ENCODE data around the gene TMEM14C.

Gene TMEM14C

GRCh38 chr6:10759884-10760329 lies 37.0 kb downstream of the TMEM14C start:
- TF ChIP-seq, protein P1, sequence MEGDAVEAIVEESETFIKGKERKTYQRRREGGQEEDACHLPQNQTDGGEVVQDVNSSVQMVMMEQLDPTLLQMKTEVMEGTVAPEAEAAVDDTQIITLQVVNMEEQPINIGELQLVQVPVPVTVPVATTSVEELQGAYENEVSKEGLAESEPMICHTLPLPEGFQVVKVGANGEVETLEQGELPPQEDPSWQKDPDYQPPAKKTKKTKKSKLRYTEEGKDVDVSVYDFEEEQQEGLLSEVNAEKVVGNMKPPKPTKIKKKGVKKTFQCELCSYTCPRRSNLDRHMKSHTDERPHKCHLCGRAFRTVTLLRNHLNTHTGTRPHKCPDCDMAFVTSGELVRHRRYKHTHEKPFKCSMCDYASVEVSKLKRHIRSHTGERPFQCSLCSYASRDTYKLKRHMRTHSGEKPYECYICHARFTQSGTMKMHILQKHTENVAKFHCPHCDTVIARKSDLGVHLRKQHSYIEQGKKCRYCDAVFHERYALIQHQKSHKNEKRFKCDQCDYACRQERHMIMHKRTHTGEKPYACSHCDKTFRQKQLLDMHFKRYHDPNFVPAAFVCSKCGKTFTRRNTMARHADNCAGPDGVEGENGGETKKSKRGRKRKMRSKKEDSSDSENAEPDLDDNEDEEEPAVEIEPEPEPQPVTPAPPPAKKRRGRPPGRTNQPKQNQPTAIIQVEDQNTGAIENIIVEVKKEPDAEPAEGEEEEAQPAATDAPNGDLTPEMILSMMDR (IDR thresholded peaks at IDR 0.05): no peak

DNA sequence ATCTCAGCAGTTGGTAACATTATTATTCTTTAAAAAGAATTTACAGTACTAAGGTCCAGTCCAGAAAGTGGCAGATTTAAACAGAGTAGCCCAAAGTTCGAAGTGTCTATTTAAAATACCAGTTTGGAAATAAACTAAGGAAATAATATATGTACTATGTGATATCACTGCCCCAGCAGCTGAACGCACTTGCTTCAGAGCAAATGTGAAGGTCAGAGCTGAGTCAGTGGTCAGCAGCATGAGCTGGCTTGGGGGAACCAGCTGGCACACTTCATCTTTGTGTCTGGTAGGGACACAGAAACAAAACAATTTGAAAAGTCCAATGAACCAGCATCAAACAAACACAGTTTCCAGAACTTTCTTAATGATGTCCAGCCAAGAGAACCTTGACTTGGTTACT lies 40.1 kb downstream of the TMEM14C start:
- TF ChIP-seq, protein P1 (IDR thresholded peaks at IDR 0.05): no peak

DNA sequence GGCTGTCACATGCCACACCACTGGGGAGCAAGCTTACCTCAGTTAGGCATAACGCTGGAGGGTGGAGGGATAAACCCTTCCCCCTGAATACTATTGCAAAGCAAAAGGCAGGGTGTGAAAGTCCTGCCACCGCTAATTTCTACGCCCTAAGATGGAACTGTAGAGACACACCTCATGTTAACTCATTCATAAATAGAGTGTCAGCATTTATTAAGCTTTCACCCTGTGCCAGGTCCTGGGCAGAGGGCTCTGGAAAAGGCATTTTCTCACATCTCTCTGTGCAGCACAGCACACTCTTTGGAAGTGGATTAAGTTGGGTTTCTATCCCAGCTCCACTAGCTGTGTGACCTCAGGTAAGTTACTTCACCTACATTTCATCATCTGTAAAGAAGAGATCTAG lies 46.5 kb downstream of the TMEM14C start:
- TF ChIP-seq, protein P1 (IDR thresholded peaks at IDR 0.05): no peak

DNA sequence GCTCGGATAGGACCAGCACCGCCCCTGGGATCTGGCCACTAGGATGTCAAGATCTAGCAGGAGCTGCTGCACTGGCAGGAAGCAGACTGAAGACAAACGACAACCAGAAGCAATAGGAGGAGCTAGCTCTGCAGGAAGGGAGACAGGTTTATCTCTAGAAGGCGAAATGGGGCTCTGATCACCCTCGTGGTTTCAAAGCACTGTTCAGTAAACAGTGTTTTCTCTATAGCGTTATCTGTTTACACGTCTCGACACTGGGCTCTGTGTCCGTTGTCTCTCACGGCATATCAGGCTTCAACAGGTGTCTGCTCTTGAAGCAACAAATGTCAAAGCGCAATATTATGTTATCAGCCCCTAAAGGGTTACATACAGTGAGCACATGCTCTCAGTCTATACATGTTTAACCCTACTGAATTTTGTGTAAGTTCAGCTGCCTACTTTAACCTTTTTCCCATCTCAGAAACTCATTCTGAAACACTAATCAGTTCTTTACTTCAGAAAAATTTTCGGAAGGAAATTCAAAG lies 48.6 kb downstream of the TMEM14C start:
- TF ChIP-seq, protein P1 (IDR thresholded peaks at IDR 0.05): no peak

DNA sequence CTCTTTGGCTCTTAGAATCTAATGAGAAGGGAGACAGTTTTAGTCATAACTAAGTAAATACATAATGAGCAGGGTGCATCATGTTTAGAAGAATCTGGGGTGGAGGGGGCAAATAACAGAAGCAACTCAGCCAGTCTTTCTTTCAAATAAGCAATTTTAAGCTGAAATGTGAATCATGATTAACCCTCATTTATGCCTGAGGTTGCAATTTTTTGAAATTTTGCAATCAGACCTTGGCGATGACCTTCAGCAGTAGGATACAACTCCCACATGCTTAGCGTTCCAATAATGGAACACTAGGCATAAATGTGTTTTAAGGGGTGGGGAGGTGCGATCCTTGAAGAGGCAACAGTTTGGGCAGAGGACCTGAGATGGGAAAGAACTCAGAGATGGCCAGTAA lies 55.4 kb downstream of the TMEM14C start:
- TF ChIP-seq, protein P1 (IDR thresholded peaks at IDR 0.05): no peak

GRCh38 chr6:10779076-10779475 lies 56.2 kb downstream of the TMEM14C start:
- TF ChIP-seq, protein P1 (IDR thresholded peaks at IDR 0.05): no peak

Measured in LNCAP (cell line).